PC-9 (cell line): Measurements from ENCODE around the gene MS4A10. TPM values are rescaled to one million over a fixed set of nuclear protein-coding genes. Genes with fewer than 3 reads are reported as not detected.

Experiments
- BruUV-seq: library from RNA; stranded (reverse); fragments of 400-500 nt; replicated peaks from 2 replicates; lab custom pipeline; 2021; lab: Mats Ljungman, UMichigan
- CTCF ChIA-PET: fragments of 300-600 bp; sonication (Branson Sonifier 250); formaldehyde crosslinking; loops from one replicate; lab custom pipeline; 2022; ENCODE audit warnings: antibody characterized with exemption; lab: Charles Lee
- POLR2A ChIA-PET: fragments of 300-600 bp; sonication (Branson Sonifier 250); formaldehyde crosslinking; loops from one replicate; lab custom pipeline; 2022; ENCODE audit warnings: antibody characterized with exemption; ENCODE audit not compliant: unreplicated experiment; lab: Charles Lee
- DNase-seq, 2 experiments: peaks; one replicate each; pipeline versions ENCODE4 v3.0.0 to v3.0.0-alpha.2; 2015 to 2022; ENCODE audit warnings: mixed read lengths in 1 of 2
- H2AFZ ChIP-seq: fragments of 200-600 bp; sonication (generic); 2 replicates; pipeline ENCODE4 v1.8.1; 2017; ENCODE audit warnings: antibody characterized with exemption
- H3F3A ChIP-seq: fragments of 200-600 bp; sonication (generic); 2 replicates; pipeline ENCODE4 v1.8.1; 2017; ENCODE audit warnings: antibody characterized with exemption, mild to moderate bottlenecking, low read depth; ENCODE audit not compliant: insufficient read depth
- H3K27ac ChIP-seq: fragments of 200-600 bp; sonication (generic); 2 replicates; pipeline ENCODE4 v1.6.1; 2016; ENCODE audit warnings: mixed run types
- H3K27me3 ChIP-seq: fragments of 200-600 bp; sonication (generic); 2 replicates; pipeline ENCODE4 v1.6.1; 2016; ENCODE audit warnings: low read depth, mixed run types; ENCODE audit not compliant: insufficient read depth
- H3K36me3 ChIP-seq: fragments of 200-600 bp; sonication (generic); 2 replicates; pipeline ENCODE4 v1.6.1; 2016; ENCODE audit warnings: low read depth, mixed run types
- H3K4me1 ChIP-seq: fragments of 200-600 bp; sonication (generic); replicated peaks from 2 replicates; pipeline ENCODE4 v1.6.1; 2016; ENCODE audit warnings: mixed run types; ENCODE audit not compliant: insufficient read depth
- H3K4me2 ChIP-seq: fragments of 200-600 bp; sonication (generic); 2 replicates; pipeline ENCODE4 v1.6.1; 2017; ENCODE audit warnings: mixed run types
- H3K4me3 ChIP-seq: fragments of 200-600 bp; sonication (generic); 2 replicates; pipeline ENCODE4 v1.6.1; 2016; ENCODE audit warnings: mixed run types
- H3K79me2 ChIP-seq: fragments of 200-600 bp; sonication (generic); 2 replicates; pipeline ENCODE4 v1.6.1; 2017; ENCODE audit warnings: low read depth, mixed run types
- H3K9me2 ChIP-seq: fragments of 200-600 bp; sonication (generic); 2 replicates; pipeline ENCODE4 v1.8.1; 2017; ENCODE audit warnings: mild to moderate bottlenecking; ENCODE audit not compliant: insufficient read depth
- H3K9me3 ChIP-seq: fragments of 200-600 bp; sonication (generic); 2 replicates; pipeline ENCODE4 v1.8.1; 2016; ENCODE audit warnings: low read depth; ENCODE audit not compliant: insufficient read depth
- H4K20me1 ChIP-seq: fragments of 200-600 bp; sonication (generic); 2 replicates; pipeline ENCODE4 v1.8.1; 2017; ENCODE audit not compliant: insufficient read depth
- CTCF ChIP-seq: fragments of 200-600 bp; sonication (generic); conservative IDR thresholded peaks from 2 replicates; pipeline ENCODE4 v1.6.1; 2017; ENCODE audit warnings: mixed run types, antibody characterized with exemption, mild to moderate bottlenecking, moderate library complexity
- EZH2 ChIP-seq: fragments of 200-600 bp; sonication (generic); IDR thresholded peaks from 2 replicates; pipeline ENCODE4 v1.8.0; 2017; ENCODE audit warnings: antibody characterized with exemption, low read depth
- intact Hi-C: fragments of 100-400 bp; cut with micrococcal nuclease; formaldehyde crosslinking; loops from one replicate; pipeline ENCODE4 v1.10.0; 2022; ENCODE audit not compliant: unreplicated experiment
- total RNA-seq: library from RNA; stranded (reverse); gene quantifications from 2 replicates; pipeline ENCODE4 v1.2.3, GENCODE V29; 2021

MS4A10 gene
- total RNA-seq, 1 experiment from 2014 or later, result not detected

GRCh38 chr11:60825118-60825517 is 40.0 kb downstream of the MS4A10 start:
- intact Hi-C loops, result no loop called here
- H3K4me3 ChIP-seq, result no peak overlapping the region
- TF ChIP-seq EZH2 (no peak), CTCF (no peak)
- CTCF ChIA-PET, result no interaction called here
- no peaks in the 10 kb centered on the region for H3K9me2 ChIP-seq
- no peaks in the 10 kb centered on the region for H3K79me2 ChIP-seq
- POLR2A ChIA-PET, result no interaction called here
- H3K9me3 ChIP-seq, result no peaks in the 10 kb centered on the region
- H3K27ac ChIP-seq, result no peak overlapping the region
- H3F3A ChIP-seq, result no peaks in the 10 kb centered on the region
- peaks cover 55% of the 10 kb centered on the region for H3K27me3 ChIP-seq
- no peaks in the 10 kb centered on the region for H3K36me3 ChIP-seq
- no peaks in the 10 kb centered on the region for H3K4me1 ChIP-seq
- no peaks in the 10 kb centered on the region for H4K20me1 ChIP-seq
- H3K4me2 ChIP-seq, result no peak overlapping the region
- no TSS peak for BruUV-seq
- no peak overlapping the region for H2AFZ ChIP-seq
- DNase-seq, result no peak

GRCh38 chr11:60825790-60826189 is 40.7 kb downstream of the MS4A10 start:
- BruUV-seq, result no TSS peak
- H3K9me2 ChIP-seq, result no peaks in the 10 kb centered on the region
- TF ChIP-seq CTCF (no peak), EZH2 (no peak)
- H3K4me3 ChIP-seq, result no peak overlapping the region
- POLR2A ChIA-PET, result interaction anchor here (0.5 to 0.6 kb wide), 2 partner anchors 62 to 636 kb away, joined by 4 to 8 read pairs; no protein-coding TSS in a partner anchor
- CTCF ChIA-PET, result no interaction called here
- H3K4me1 ChIP-seq, result no peaks in the 10 kb centered on the region
- H3K27me3 ChIP-seq, result peaks cover 48% of the 10 kb centered on the region
- no peak overlapping the region for H3K27ac ChIP-seq
- H4K20me1 ChIP-seq, result no peaks in the 10 kb centered on the region
- H3K79me2 ChIP-seq, result no peaks in the 10 kb centered on the region
- no peak for DNase-seq
- no peaks in the 10 kb centered on the region for H3K36me3 ChIP-seq
- no peaks in the 10 kb centered on the region for H3K9me3 ChIP-seq
- H2AFZ ChIP-seq, result no peak overlapping the region
- peaks cover 6% of the 10 kb centered on the region; the same call in 1 of the 2 replicates for H3F3A ChIP-seq
- intact Hi-C loops, result no loop called here
- H3K4me2 ChIP-seq, result no peak overlapping the region

GRCh38 chr11:60830478-60831142 is 45.5 kb downstream of the MS4A10 start:
- DNase-seq, result peak in 1 of 2 experiments; percentile 68
- no TSS peak for BruUV-seq
- Histone ChIP-seq H4K20me1 (0 out of 2 replicates have a peak, but pooled peaks cover 3% of the 10 kb centered on the region), H3K4me3 (no peak overlapping the region), H3K9me2 (no peaks in the 10 kb centered on the region), H3K4me1 (0 out of 2 replicates have a peak, but pooled peaks cover 3% of the 10 kb centered on the region), H3K36me3 (no peaks in the 10 kb centered on the region), H3K27ac (no peak overlapping the region), H3K9me3 (no peaks in the 10 kb centered on the region), H2AFZ (no peak overlapping the region), H3K79me2 (no peaks in the 10 kb centered on the region), H3K27me3 (peaks cover 22% of the 10 kb centered on the region), H3K4me2 (peak overlapping the region; percentile 34), H3F3A (peaks cover 10% of the 10 kb centered on the region; the same call in 1 of the 2 replicates)
- ChIA-PET POLR2A (interaction anchor here (0.6 to 0.7 kb wide), 2 partner anchors 28 to 531 kb away, joined by 8 to 11 read pairs; partner anchors contain the start of genes CYB561A3 and TMEM138), CTCF (interaction anchor here (0.5 to 2.2 kb wide), 4 partner anchors 8 to 357 kb away, joined by 3 to 21 read pairs (median 6); no protein-coding TSS in a partner anchor)
- intact Hi-C loops, result loop anchor here (1.0 to 5.0 kb wide), 7 partner anchors 53 to 555 kb away; no protein-coding TSS in a partner anchor
- TF ChIP-seq CTCF (no peak), EZH2 (no peak)
